GM12878 (cell line): ENCODE results near the gene PCDHGA5. TPM values are rescaled to one million over a fixed set of nuclear protein-coding genes. Genes with fewer than 3 reads are reported as not detected.

Experiments
- CEBPB ChIP-seq, 2 experiments: fragments of 150-350 bp in 1 of 2; IDR thresholded peaks; 2 replicates each; pipeline ENCODE4 v1.6.1; 2012 to 2014; ENCODE audit warnings: low read depth in 2 of 2, low read length in 2 of 2, borderline replicate concordance in 1 of 2, inconsistent platforms in 1 of 2
- CHD2 ChIP-seq: IDR thresholded peaks from 2 replicates; pipeline ENCODE4 v1.6.1; 2011; ENCODE audit warnings: low read depth, low read length, improper control_type of control experiment, borderline replicate concordance
- ELK1 ChIP-seq: IDR thresholded peaks from 2 replicates; pipeline ENCODE4 v1.6.1; 2012; ENCODE audit warnings: low read depth, low read length, improper control_type of control experiment
- ETV6 ChIP-seq, 2 experiments: fragments of 450-650 bp in 1 of 2; IDR thresholded peaks in 1 of 2; conservative IDR thresholded peaks in 1 of 2; 2 replicates each; pipeline ENCODE4 v1.6.1; 2014; ENCODE audit warnings: antibody characterized with exemption in 1 of 2, borderline replicate concordance in 1 of 2, low read depth in 1 of 2, mild to moderate bottlenecking in 1 of 2, moderate library complexity in 1 of 2
- HDAC2 ChIP-seq: fragments of 200-600 bp; sonication (generic); IDR thresholded peaks from 2 replicates; pipeline ENCODE4 v1.6.1; 2017
- MEF2A ChIP-seq: IDR thresholded peaks from 2 replicates; pipeline ENCODE4 v1.6.1; 2011; ENCODE audit warnings: low read depth, mild to moderate bottlenecking, low read length, moderate library complexity; ENCODE audit not compliant: insufficient read depth
- NFYA ChIP-seq: IDR thresholded peaks from 2 replicates; pipeline ENCODE4 v1.6.1; 2011; ENCODE audit warnings: low read depth, mild to moderate bottlenecking, low read length, improper control_type of control experiment, borderline replicate concordance
- NR2C2 ChIP-seq: IDR thresholded peaks from 2 replicates; pipeline ENCODE4 v1.6.1; 2011; ENCODE audit warnings: borderline replicate concordance, low read depth; ENCODE audit not compliant: control insufficient read depth, insufficient read length
- PML ChIP-seq: IDR thresholded peaks from 2 replicates; pipeline ENCODE4 v1.6.1; 2012; ENCODE audit warnings: low read length, inconsistent platforms
- RAD21 ChIP-seq: IDR thresholded peaks from 2 replicates; pipeline ENCODE4 v1.6.1; 2011; ENCODE audit warnings: mild to moderate bottlenecking, low read depth, low read length, moderate library complexity; ENCODE audit not compliant: insufficient read depth
- RELA ChIP-seq: fragments of 450-650 bp; IDR thresholded peaks from 2 replicates; pipeline ENCODE4 v1.8.0; 2014; ENCODE audit warnings: borderline replicate concordance; ENCODE audit not compliant: partially characterized antibody
- REST ChIP-seq: IDR thresholded peaks from 2 replicates; pipeline ENCODE4 v1.6.1; 2012; ENCODE audit warnings: mild to moderate bottlenecking, low read depth, low read length
- STAT3 ChIP-seq: IDR thresholded peaks from 2 replicates; pipeline ENCODE4 v1.6.1; 2011; ENCODE audit warnings: low read depth, low read length, improper control_type of control experiment
- TBL1XR1 ChIP-seq: IDR thresholded peaks from 2 replicates; pipeline ENCODE4 v1.6.1; 2012; ENCODE audit warnings: low read depth, low read length, improper control_type of control experiment
- polyA plus RNA-seq, 11 experiments: library from polyadenylated mRNA; depleted of rRNA in 4 of 11; unstranded in 6 of 11; stranded (reverse) in 5 of 11; fragments of >200 nt; fragmentation: Nextera tagmentation in 4 of 11; fragmentation: Illumina TruSeq in 1 of 11; extraction: Ambion mirVana in 4 of 11; extraction: Trizol in 1 of 11; gene quantifications; 1 replicate in 1 of 11; 2 replicates in 10 of 11; pipeline versions ENCODE4 v1.2.1 to v1.2.3, GENCODE V29; 2011 to 2016; ENCODE audit warnings: inconsistent platforms in 2 of 11, missing spikeins in 2 of 11, low read depth in 1 of 11
- total RNA-seq, 4 experiments: library from RNA; depleted of rRNA in 3 of 4; stranded (reverse); fragments of >200 nt in 3 of 4; fragmentation: Illumina TruSeq in 1 of 4; extraction: Trizol in 1 of 4; gene quantifications; 2 replicates each; pipeline versions ENCODE4 v1.2.1 to v1.2.3, GENCODE V29; 2013 to 2021
- TF ChIP-seq, protein P1 (sequence below): IDR thresholded peaks from 2 replicates; pipeline ENCODE4 v1.6.1; 2011; ENCODE audit warnings: borderline replicate concordance, low read depth, mild to moderate bottlenecking, moderate library complexity, mixed read lengths, low read length; ENCODE audit not compliant: insufficient read depth; ENCODE audit errors: extremely low read length
- TF ChIP-seq, protein P2 (sequence below): fragments of 450-650 bp; IDR thresholded peaks from 2 replicates; pipeline ENCODE4 v1.6.1; 2017; ENCODE audit warnings: antibody characterized with exemption, mild to moderate bottlenecking, moderate library complexity
- TF ChIP-seq, protein P3 (sequence below): fragments of 450-650 bp; formaldehyde crosslinking; IDR thresholded peaks from 2 replicates; pipeline ENCODE4 v1.4.0; 2020; ENCODE audit warnings: mild to moderate bottlenecking, moderate library complexity

The PCDHGA5 gene
- total and polyA plus RNA-seq, 10 of the 15 experiments (the other 5 are each of a cell fraction or from before 2014, with no cell fraction given) = 0.10 to 0.23 (median 0.16) TPM; not detected in 4

DNA sequence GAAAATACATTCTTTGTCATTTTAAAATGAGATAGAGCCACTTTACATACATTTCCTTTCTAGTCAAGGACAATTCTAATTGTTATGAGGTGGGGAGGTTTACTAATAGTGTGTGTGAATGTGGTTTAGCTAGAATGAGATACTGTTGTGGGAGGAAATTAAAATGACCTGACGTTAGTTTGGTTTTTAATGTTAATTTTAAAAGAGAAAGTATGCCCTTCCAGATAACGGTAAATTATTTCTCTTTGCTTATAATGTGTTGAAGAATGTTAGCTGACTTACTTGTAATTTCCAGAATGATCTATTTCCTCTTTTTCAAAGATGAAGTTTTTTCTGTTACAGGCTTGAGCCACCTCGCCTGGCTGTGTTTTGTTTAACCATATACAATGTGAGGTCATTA, 41.7 kb upstream of the PCDHGA5 start (continued):
- TF ChIP-seq REST = no peak
- TF ChIP-seq, protein P1, sequence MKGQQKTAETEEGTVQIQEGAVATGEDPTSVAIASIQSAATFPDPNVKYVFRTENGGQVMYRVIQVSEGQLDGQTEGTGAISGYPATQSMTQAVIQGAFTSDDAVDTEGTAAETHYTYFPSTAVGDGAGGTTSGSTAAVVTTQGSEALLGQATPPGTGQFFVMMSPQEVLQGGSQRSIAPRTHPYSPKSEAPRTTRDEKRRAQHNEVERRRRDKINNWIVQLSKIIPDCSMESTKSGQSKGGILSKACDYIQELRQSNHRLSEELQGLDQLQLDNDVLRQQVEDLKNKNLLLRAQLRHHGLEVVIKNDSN = no peak
- TF ChIP-seq PML = 0 out of 2 replicates have a peak, but pooled peaks have one; percentile 54
- no peak for TF ChIP-seq MEF2A
- TF ChIP-seq, protein P2, sequence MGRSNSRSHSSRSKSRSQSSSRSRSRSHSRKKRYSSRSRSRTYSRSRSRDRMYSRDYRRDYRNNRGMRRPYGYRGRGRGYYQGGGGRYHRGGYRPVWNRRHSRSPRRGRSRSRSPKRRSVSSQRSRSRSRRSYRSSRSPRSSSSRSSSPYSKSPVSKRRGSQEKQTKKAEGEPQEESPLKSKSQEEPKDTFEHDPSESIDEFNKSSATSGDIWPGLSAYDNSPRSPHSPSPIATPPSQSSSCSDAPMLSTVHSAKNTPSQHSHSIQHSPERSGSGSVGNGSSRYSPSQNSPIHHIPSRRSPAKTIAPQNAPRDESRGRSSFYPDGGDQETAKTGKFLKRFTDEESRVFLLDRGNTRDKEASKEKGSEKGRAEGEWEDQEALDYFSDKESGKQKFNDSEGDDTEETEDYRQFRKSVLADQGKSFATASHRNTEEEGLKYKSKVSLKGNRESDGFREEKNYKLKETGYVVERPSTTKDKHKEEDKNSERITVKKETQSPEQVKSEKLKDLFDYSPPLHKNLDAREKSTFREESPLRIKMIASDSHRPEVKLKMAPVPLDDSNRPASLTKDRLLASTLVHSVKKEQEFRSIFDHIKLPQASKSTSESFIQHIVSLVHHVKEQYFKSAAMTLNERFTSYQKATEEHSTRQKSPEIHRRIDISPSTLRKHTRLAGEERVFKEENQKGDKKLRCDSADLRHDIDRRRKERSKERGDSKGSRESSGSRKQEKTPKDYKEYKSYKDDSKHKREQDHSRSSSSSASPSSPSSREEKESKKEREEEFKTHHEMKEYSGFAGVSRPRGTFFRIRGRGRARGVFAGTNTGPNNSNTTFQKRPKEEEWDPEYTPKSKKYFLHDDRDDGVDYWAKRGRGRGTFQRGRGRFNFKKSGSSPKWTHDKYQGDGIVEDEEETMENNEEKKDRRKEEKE = no peak
- TF ChIP-seq CEBPB (IDR thresholded peaks at IDR 0.05; ENCODE audit: borderline replicate concordance in 1 of 2, low read depth in 2 of 2, low read length in 2 of 2) = no peak
- no peak for TF ChIP-seq TBL1XR1
- TF ChIP-seq RELA = no peak
- TF ChIP-seq NR2C2 = no peak
- TF ChIP-seq CHD2 = no peak
- TF ChIP-seq RAD21 = no peak
- TF ChIP-seq ELK1 = no peak
- no peak for TF ChIP-seq NFYA
- no peak for TF ChIP-seq HDAC2
- TF ChIP-seq, protein P3, sequence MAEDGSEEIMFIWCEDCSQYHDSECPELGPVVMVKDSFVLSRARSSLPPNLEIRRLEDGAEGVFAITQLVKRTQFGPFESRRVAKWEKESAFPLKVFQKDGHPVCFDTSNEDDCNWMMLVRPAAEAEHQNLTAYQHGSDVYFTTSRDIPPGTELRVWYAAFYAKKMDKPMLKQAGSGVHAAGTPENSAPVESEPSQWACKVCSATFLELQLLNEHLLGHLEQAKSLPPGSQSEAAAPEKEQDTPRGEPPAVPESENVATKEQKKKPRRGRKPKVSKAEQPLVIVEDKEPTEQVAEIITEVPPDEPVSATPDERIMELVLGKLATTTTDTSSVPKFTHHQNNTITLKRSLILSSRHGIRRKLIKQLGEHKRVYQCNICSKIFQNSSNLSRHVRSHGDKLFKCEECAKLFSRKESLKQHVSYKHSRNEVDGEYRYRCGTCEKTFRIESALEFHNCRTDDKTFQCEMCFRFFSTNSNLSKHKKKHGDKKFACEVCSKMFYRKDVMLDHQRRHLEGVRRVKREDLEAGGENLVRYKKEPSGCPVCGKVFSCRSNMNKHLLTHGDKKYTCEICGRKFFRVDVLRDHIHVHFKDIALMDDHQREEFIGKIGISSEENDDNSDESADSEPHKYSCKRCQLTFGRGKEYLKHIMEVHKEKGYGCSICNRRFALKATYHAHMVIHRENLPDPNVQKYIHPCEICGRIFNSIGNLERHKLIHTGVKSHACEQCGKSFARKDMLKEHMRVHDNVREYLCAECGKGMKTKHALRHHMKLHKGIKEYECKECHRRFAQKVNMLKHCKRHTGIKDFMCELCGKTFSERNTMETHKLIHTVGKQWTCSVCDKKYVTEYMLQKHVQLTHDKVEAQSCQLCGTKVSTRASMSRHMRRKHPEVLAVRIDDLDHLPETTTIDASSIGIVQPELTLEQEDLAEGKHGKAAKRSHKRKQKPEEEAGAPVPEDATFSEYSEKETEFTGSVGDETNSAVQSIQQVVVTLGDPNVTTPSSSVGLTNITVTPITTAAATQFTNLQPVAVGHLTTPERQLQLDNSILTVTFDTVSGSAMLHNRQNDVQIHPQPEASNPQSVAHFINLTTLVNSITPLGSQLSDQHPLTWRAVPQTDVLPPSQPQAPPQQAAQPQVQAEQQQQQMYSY (CRISPR knock-in tag) = no peak
- TF ChIP-seq STAT3 = no peak
- TF ChIP-seq ETV6 (conservative IDR thresholded peaks at IDR 0.05 in 1 of 2, IDR thresholded peaks at IDR 0.05 in 1 of 2; ENCODE audit: borderline replicate concordance in 1 of 2, low read depth in 1 of 2) = peak in 1 of 2 experiments; percentile 42; a peak in 1 of 4 replicates
